ENCODE results near the gene ZBTB7C. TPM values are rescaled to one million over a fixed set of nuclear protein-coding genes. Genes with fewer than 3 reads are reported as not detected.

The ZBTB7C gene
- total RNA-seq, 1 experiment from 2014 or later, result 0.33 TPM

DNA sequence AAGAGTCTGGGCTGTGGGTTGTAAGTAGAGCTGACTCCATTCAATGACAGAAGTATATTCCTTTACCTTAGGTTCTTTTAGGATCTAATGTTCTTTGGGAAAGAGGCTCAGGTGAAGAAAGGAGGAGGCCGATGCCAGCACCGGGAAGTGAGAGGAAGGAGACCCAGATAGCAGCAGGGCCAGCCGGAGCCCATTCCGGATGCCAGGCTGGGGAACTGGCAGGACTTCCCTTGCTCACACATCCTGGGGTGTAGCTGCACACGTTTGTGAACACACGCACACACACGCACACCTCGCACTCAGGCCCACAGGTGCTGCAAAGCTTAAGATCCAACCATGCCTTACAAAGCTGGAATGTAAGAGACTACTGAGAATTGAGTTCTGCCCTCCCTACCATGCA is 383.0 kb downstream of the ZBTB7C start:
- Mint-ChIP-seq H3K27me3 (ENCODE audit: low read depth) (peaks cover 6% of the 10 kb centered on the region), H3K4me3 (no peak overlapping the region), H3K36me3 (ENCODE audit: insufficient read depth in 1 of 3, low read depth in 3 of 3) (no peaks in the 10 kb centered on the region), H3K27ac (no peak overlapping the region; a peak in 1 of 7 replicates), H3K9me3 (no peaks in the 10 kb centered on the region; a peak in 1 of 5 replicates), H3K4me1 (peaks cover 24 to 48% of the 10 kb centered on the region in 2 experiments)
- no peak overlapping the region for H3K23ac ChIP-seq (ENCODE audit: insufficient read length, low read depth, low read length)
- H3K4ac ChIP-seq (ENCODE audit: low read depth, low read length), result no peak overlapping the region
- H3K18ac ChIP-seq (ENCODE audit: insufficient read length, low read depth, low read length), result no peak overlapping the region
- no peak overlapping the region for H3T11ph ChIP-seq (ENCODE audit: low read length)
- no peaks in the 10 kb centered on the region for H3K79me1 ChIP-seq (ENCODE audit: insufficient read depth, low read depth, low read length, poor library complexity, severe bottlenecking)
- no peaks in the 10 kb centered on the region for H3K79me2 ChIP-seq (ENCODE audit: insufficient read depth, low read length)
- H4K91ac ChIP-seq (ENCODE audit: insufficient read length, low read depth, low read length), result no peak overlapping the region
- H3K9me3 ChIP-seq (ENCODE audit: control insufficient read depth, low read depth, low read length), result no peaks in the 10 kb centered on the region
- H3K23me2 ChIP-seq (ENCODE audit: insufficient read length, low read depth, low read length, poor library complexity, severe bottlenecking), result no peaks in the 10 kb centered on the region
- no peak overlapping the region for H3K56ac ChIP-seq (ENCODE audit: insufficient read length, low read depth, low read length)
- no peak overlapping the region for H2AK5ac ChIP-seq (ENCODE audit: insufficient read length, low read length)
- H2BK120ac ChIP-seq (ENCODE audit: low read depth, low read length, poor library complexity, severe bottlenecking), result no peak overlapping the region
- DNase-seq, result no peak
- no peaks in the 10 kb centered on the region for H4K20me1 ChIP-seq (ENCODE audit: control insufficient read depth, insufficient read depth, insufficient read length)
- no peaks in the 10 kb centered on the region for H3K4me1 ChIP-seq (ENCODE audit: insufficient read depth, low read length)
- no peaks in the 10 kb centered on the region for H3K27me3 ChIP-seq (ENCODE audit: insufficient read depth, low read length)
- H2BK5ac ChIP-seq (ENCODE audit: insufficient read length, low read length), result no peak overlapping the region
- H2BK12ac ChIP-seq (ENCODE audit: insufficient read length, low read depth, low read length), result no peak overlapping the region
- TF ChIP-seq, protein P1, sequence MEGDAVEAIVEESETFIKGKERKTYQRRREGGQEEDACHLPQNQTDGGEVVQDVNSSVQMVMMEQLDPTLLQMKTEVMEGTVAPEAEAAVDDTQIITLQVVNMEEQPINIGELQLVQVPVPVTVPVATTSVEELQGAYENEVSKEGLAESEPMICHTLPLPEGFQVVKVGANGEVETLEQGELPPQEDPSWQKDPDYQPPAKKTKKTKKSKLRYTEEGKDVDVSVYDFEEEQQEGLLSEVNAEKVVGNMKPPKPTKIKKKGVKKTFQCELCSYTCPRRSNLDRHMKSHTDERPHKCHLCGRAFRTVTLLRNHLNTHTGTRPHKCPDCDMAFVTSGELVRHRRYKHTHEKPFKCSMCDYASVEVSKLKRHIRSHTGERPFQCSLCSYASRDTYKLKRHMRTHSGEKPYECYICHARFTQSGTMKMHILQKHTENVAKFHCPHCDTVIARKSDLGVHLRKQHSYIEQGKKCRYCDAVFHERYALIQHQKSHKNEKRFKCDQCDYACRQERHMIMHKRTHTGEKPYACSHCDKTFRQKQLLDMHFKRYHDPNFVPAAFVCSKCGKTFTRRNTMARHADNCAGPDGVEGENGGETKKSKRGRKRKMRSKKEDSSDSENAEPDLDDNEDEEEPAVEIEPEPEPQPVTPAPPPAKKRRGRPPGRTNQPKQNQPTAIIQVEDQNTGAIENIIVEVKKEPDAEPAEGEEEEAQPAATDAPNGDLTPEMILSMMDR (conservative IDR thresholded peaks at IDR 0.05), result no peak
- H3K9ac ChIP-seq (ENCODE audit: extremely low read depth, insufficient read length, low read length), result no peak overlapping the region
- H2AFZ ChIP-seq (ENCODE audit: low read length), result no peak overlapping the region
- H2BK20ac ChIP-seq (ENCODE audit: low read depth, low read length, poor library complexity, severe bottlenecking), result no peak overlapping the region
- no peak overlapping the region for H3K27ac ChIP-seq (ENCODE audit: insufficient read length, low read depth, low read length)
- H4K5ac ChIP-seq (ENCODE audit: insufficient read length, low read depth, low read length), result no peak overlapping the region
- H3K4me2 ChIP-seq (ENCODE audit: insufficient read depth, insufficient read length, low read length), result no peak overlapping the region
- no peak overlapping the region; the same call in 1 of the 2 replicates for H3K14ac ChIP-seq (ENCODE audit: insufficient read depth, low read length)
- no CpG with 5 or more reads among the region's 8 CpGs for WGBS (ENCODE audit: extremely low coverage, insufficient read length, low lambda C conversion rate)
- H4K8ac ChIP-seq (replicated peaks; ENCODE audit: insufficient read length, low read depth, low read length), result no peak overlapping the region
- H2BK15ac ChIP-seq (ENCODE audit: low read depth, low read length), result no peak overlapping the region

Measured in H9 (cell line).